KMS-11 (cell line): Measurements from ENCODE around the gene HES4.

Experiments
- H2AFZ ChIP-seq: fragments of 200-600 bp; sonication (generic); 2 replicates; pipeline ENCODE4 v1.6.1; 2016; ENCODE audit warnings: antibody characterized with exemption, mixed run types, low read depth
- H3K27ac ChIP-seq: fragments of 200-600 bp; sonication (generic); 2 replicates; pipeline ENCODE4 v1.6.1; 2016; ENCODE audit warnings: mild to moderate bottlenecking, mixed run types
- H3K27me3 ChIP-seq: fragments of 200-600 bp; sonication (generic); 2 replicates; pipeline ENCODE4 v1.6.1; 2017; ENCODE audit warnings: mild to moderate bottlenecking, low read depth, mixed run types, moderate library complexity; ENCODE audit not compliant: insufficient read depth
- H3K36me3 ChIP-seq: fragments of 200-600 bp; sonication (generic); 2 replicates; pipeline ENCODE4 v1.6.1; 2017; ENCODE audit warnings: mild to moderate bottlenecking, mixed run types; ENCODE audit not compliant: insufficient read depth
- H3K4me1 ChIP-seq: fragments of 200-600 bp; sonication (generic); 2 replicates; pipeline ENCODE4 v1.6.1; 2016; ENCODE audit warnings: mild to moderate bottlenecking, low read depth, mixed run types; ENCODE audit not compliant: poor library complexity, severe bottlenecking
- H3K4me2 ChIP-seq: fragments of 200-600 bp; sonication (generic); 2 replicates; pipeline ENCODE4 v1.7.0; 2016; ENCODE audit warnings: mild to moderate bottlenecking, mixed run types
- H3K4me3 ChIP-seq: fragments of 200-600 bp; sonication (generic); IDR thresholded peaks from 2 replicates; pipeline ENCODE4 v1.6.1; 2017; ENCODE audit warnings: low read depth, low read length, mixed read lengths; ENCODE audit not compliant: insufficient read depth
- H3K79me2 ChIP-seq: fragments of 200-600 bp; sonication (generic); 2 replicates; pipeline ENCODE4 v1.6.1; 2016; ENCODE audit warnings: low read depth, mixed run types; ENCODE audit not compliant: insufficient read depth
- H3K9ac ChIP-seq: fragments of 200-600 bp; sonication (generic); 2 replicates; pipeline ENCODE4 v1.6.1; 2016; ENCODE audit warnings: mild to moderate bottlenecking, mixed run types
- H4K20me1 ChIP-seq: fragments of 200-600 bp; sonication (generic); 2 replicates; pipeline ENCODE4 v1.6.1; 2016; ENCODE audit warnings: mild to moderate bottlenecking, mixed run types; ENCODE audit not compliant: insufficient read depth
- CTCF ChIP-seq: fragments of 200-600 bp; sonication (generic); conservative IDR thresholded peaks from 2 replicates; pipeline ENCODE4 v1.6.1; 2017; ENCODE audit warnings: low read depth, mild to moderate bottlenecking, antibody characterized with exemption, low read length, moderate library complexity, mixed read lengths

The HES4 gene

GRCh38 chr1:951364-951763 lies 48.5 kb downstream of the HES4 start:
- Histone ChIP-seq H2AFZ (no peak overlapping the region), H3K9ac (no peak overlapping the region), H3K4me2 (no peak overlapping the region), H3K4me1 (peaks cover 19% of the 10 kb centered on the region), H3K79me2 (no peaks in the 10 kb centered on the region), H3K27ac (no peak overlapping the region), H3K27me3 (no peaks in the 10 kb centered on the region), H4K20me1 (no peaks in the 10 kb centered on the region), H3K4me3 (no peak overlapping the region), H3K36me3 (peaks cover 10% of the 10 kb centered on the region; the same call in 1 of the 2 replicates)
- peak; percentile 57 for TF ChIP-seq CTCF

- H2AFZ ChIP-seq: no peak overlapping the region
- H3K27me3 ChIP-seq: no peaks in the 10 kb centered on the region
- H4K20me1 ChIP-seq: no peaks in the 10 kb centered on the region
- H3K9ac ChIP-seq: no peak overlapping the region
- H3K27ac ChIP-seq: no peak overlapping the region
- no peak overlapping the region for H3K4me2 ChIP-seq
- peaks cover 24% of the 10 kb centered on the region for H3K4me1 ChIP-seq
- peaks cover 10% of the 10 kb centered on the region; the same call in 1 of the 2 replicates for H3K36me3 ChIP-seq
- H3K4me3 ChIP-seq: no peak overlapping the region
- TF ChIP-seq CTCF: no peak
- no peaks in the 10 kb centered on the region for H3K79me2 ChIP-seq
These were observed 49.0 kb downstream of the HES4 start for GRCh38 chr1:950881-951280.

GRCh38 chr1:950268-950667 lies 49.6 kb downstream of the HES4 start:
- Histone ChIP-seq H3K4me1 (peaks cover 30% of the 10 kb centered on the region), H3K9ac (no peak overlapping the region), H4K20me1 (no peaks in the 10 kb centered on the region; the same call in 1 of the 2 replicates), H3K36me3 (peaks cover 9% of the 10 kb centered on the region; the same call in 1 of the 2 replicates), H3K4me2 (no peak overlapping the region), H3K4me3 (no peak overlapping the region), H3K27me3 (no peaks in the 10 kb centered on the region), H2AFZ (no peak overlapping the region), H3K27ac (no peak overlapping the region), H3K79me2 (no peaks in the 10 kb centered on the region)
- TF ChIP-seq CTCF: no peak
